GM12865 (cell line): Measurements from ENCODE around the gene SLC9A9.
A peak's percentile ranks its signal among the peaks of the same experiment; 100 is the strongest.

Experiments used
- DNase-seq: peaks from one replicate; pipeline ENCODE4 v3.0.0; 2010; ENCODE audit warnings: low read depth
- H3K4me3 ChIP-seq: 2 replicates; pipeline ENCODE4 v1.5.1; 2011; ENCODE audit warnings: mild to moderate bottlenecking, low read depth, low read length, control low read depth
- TF ChIP-seq, protein P1 (sequence below): IDR thresholded peaks from 2 replicates; pipeline ENCODE4 v1.5.1; 2011; ENCODE audit warnings: low read length, control low read depth, low read depth, inconsistent platforms; ENCODE audit not compliant: insufficient read depth; ENCODE audit errors: missing control alignments

The SLC9A9 gene

DNA sequence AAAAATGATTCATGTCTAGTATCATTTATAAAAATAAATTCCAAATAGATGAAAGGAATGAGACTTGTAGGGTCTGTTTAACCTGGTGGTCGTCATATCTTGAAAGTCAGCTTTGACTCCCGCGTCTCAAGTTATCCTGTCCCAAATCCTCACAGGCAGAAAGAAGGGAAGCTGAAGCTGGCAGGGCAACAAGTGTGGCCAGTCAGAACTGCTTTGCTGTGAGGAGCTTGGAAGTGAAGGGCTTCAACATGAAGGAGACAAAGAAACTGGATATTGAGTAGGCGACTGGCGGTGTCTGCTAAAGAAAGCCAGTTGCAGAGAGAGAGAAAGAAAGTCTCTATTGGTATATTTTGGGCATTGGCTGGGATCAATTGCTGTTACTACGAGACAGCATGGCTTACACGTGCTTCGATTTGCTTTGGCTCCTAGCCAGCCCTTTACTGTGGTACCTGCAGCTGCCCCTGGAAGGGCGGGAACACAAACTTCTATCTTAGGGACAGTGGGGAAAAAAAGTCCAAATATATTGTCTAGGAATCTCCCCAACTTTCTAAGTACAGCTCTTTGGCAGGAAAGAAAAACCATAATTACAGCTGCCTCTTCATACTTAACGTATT, 621.5 kb downstream of the SLC9A9 start:
- no peak for DNase-seq
- TF ChIP-seq, protein P1, sequence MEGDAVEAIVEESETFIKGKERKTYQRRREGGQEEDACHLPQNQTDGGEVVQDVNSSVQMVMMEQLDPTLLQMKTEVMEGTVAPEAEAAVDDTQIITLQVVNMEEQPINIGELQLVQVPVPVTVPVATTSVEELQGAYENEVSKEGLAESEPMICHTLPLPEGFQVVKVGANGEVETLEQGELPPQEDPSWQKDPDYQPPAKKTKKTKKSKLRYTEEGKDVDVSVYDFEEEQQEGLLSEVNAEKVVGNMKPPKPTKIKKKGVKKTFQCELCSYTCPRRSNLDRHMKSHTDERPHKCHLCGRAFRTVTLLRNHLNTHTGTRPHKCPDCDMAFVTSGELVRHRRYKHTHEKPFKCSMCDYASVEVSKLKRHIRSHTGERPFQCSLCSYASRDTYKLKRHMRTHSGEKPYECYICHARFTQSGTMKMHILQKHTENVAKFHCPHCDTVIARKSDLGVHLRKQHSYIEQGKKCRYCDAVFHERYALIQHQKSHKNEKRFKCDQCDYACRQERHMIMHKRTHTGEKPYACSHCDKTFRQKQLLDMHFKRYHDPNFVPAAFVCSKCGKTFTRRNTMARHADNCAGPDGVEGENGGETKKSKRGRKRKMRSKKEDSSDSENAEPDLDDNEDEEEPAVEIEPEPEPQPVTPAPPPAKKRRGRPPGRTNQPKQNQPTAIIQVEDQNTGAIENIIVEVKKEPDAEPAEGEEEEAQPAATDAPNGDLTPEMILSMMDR: no peak
- H3K4me3 ChIP-seq: no peak overlapping the region

DNA sequence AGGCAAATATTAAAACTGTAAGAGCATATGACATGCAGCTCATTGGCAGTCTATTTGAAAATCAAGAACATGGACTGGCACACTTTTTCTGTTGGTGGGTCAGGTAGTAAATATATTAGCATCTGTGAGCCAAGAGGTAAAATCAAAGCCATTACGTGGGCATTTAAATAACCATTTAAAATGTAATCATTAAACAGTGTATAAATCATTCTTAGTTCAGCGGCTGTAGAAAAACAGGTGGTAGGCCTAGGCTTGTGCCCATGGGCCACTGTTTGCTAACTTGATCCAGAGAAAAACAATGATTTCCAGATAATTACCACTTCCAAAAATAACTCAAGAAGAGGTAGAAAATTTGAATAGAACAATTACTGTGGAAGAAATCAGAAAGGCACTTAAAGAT, 623.6 kb downstream of the SLC9A9 start:
- H3K4me3 ChIP-seq: no peak overlapping the region
- TF ChIP-seq, protein P1: no peak
- DNase-seq: no peak

DNA sequence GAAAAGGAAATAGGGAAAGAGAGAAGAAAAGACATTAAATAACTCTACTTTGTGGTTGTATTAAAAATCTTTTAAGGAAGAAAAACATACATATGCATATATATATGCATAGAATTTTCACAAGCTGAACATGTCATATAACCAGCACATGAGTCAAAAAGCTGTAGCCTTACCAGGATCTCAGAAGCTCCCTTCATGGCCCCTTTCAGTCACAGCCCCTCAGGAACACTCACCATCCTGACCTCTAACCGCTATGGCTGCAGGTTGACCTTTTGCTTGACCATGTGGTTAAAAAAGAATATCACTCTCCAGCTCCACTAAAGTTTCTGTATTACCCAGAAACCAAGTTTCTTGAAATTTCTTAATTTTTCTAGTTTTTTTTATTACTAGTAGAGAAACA, 625.3 kb downstream of the SLC9A9 start:
- no peak overlapping the region for H3K4me3 ChIP-seq
- DNase-seq: peak; percentile 41
- TF ChIP-seq, protein P1: no peak

DNA sequence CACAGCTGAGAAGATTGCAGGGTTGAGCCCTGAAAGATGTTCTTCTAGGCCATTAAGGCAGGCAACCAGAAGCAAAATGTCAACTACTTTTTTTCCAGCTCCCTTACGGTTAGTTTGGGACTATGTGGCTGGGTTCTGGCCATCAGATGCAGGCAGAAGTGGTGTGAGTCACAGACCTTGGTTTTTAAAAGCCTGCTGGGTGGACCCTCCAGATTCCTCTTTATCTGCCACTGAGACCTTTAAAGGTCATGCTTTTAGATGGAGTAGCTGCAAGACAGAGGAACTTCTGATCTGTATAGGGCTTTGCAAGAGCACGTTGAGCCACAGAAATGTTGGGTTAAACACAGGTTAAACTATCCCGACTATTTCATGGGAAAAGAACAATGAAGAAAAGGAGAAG, 625.8 kb downstream of the SLC9A9 start:
- TF ChIP-seq, protein P1: no peak
- DNase-seq: no peak
- H3K4me3 ChIP-seq: no peak overlapping the region

DNA sequence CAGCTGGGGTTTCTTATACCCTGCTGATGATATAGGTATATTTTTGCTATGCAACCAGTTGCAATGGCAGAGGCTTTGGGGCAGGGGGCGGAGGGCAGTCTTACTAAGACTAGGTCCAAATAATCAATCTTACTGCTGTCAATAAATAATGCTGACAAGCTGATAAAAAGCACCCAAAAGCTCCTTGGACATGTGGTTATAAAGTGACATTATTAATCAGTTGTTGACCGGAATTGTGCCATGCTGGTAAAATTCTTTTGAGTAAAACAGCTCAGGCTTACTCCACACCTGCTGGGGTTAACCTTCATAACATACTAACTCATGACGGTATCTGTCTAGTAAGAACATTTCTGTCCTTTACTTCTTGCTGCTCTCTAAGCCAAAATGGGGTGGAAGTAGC, 626.8 kb downstream of the SLC9A9 start:
- peak; percentile 14 for DNase-seq
- H3K4me3 ChIP-seq: no peak overlapping the region
- TF ChIP-seq, protein P1: no peak

DNA sequence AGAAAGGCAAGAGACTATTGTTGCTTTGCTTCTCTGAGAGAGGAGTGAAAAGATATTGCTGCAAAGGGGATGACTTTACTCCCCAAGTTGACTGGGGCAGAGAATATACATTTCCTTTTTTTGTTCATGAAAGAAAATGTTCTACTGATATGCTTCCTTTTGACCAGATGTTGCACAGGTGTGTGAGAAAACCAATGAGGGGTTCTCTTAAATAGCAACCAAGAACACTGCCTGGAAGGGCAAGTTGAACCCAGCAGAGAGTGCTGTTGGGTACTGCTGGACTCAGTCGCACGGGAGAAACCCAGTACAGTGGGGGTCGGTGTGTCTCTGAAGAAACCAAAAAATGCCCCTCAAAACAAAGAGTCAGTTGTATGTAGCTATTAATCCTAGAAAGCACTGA, 627.5 kb downstream of the SLC9A9 start:
- DNase-seq: peak; percentile 47
- H3K4me3 ChIP-seq: no peak overlapping the region
- TF ChIP-seq, protein P1: no peak

DNA sequence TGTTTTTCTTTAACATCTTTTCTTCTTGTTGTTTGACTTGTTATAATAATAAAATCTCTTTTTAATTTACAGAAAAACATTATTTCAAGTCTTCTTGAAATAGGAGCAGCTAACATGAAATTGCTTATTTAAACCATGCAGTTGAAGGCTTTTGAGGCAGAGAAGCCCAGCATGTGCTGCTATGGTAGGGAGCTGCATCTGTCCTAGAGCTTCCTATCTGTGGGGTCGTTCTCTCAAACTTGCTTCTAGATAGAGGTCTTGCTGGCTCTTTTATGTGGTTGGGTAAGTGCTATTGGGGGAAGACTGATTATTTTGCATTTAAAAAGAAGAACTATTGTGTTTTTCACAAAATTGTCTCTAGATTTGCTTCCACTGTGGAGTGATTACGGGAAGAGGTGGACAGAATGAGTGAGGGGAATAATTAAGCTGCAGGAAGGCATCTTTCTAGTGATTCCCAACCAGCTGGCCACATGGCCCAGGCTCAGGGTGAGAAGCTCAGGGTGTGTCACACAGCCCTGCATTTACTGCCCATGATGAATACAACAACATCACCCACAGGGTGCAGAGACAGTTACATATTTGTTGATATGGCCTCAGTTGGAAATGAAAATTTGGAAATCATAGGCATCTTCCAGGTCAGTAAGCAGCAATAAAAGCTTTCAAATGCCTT, 630.0 kb downstream of the SLC9A9 start:
- TF ChIP-seq, protein P1: no peak
- no peak for DNase-seq
- H3K4me3 ChIP-seq: no peak overlapping the region
